ENCODE data around the gene HOXA1.

Gene HOXA1

GRCh38 chr7:27131390-27131819 lies 35.6 kb upstream of the HOXA1 start:
- no peak for DNase-seq (ENCODE audit: low read depth)

- peak; percentile 64 for DNase-seq (ENCODE audit: low read depth)
Measured at GRCh38 chr7:27130540-27131389, 35.0 kb upstream of the HOXA1 start, which contains the start of gene HOXA4. HOXA4 (minus strand) TSS chr7:27130757; CDS start chr7:27130733, 24 bp downstream.

GRCh38 chr7:27129729-27130539 lies 34.1 kb upstream of the HOXA1 start:
- DNase-seq (ENCODE audit: low read depth): no peak

- no peak for DNase-seq (ENCODE audit: low read depth)
Measured at GRCh38 chr7:27128776-27129728, 33.3 kb upstream of the HOXA1 start.

GRCh38 chr7:27128034-27128433 lies 32.2 kb upstream of the HOXA1 start:
- DNase-seq (ENCODE audit: low read depth): no peak

- no peak for DNase-seq (ENCODE audit: low read depth)
Measured at GRCh38 chr7:27126596-27127327, 31.0 kb upstream of the HOXA1 start.

GRCh38 chr7:27125986-27126394 lies 30.2 kb upstream of the HOXA1 start:
- DNase-seq (ENCODE audit: low read depth): no peak

GRCh38 chr7:27124902-27125689 lies 29.3 kb upstream of the HOXA1 start:
- no peak for DNase-seq (ENCODE audit: low read depth)

- no peak for DNase-seq (ENCODE audit: low read depth)
Measured at GRCh38 chr7:27124096-27124901, 28.5 kb upstream of the HOXA1 start.

- DNase-seq (ENCODE audit: low read depth): no peak
Measured at GRCh38 chr7:27123477-27124053, 27.8 kb upstream of the HOXA1 start.

- DNase-seq (ENCODE audit: low read depth): no peak
Measured at GRCh38 chr7:27123007-27123476, 27.2 kb upstream of the HOXA1 start.

GRCh38 chr7:27122077-27122910 lies 26.5 kb upstream of the HOXA1 start:
- DNase-seq (ENCODE audit: low read depth): no peak

GRCh38 chr7:27121684-27122076 lies 25.9 kb upstream of the HOXA1 start:
- DNase-seq (ENCODE audit: low read depth): no peak

- DNase-seq (ENCODE audit: low read depth): no peak
Measured at GRCh38 chr7:27119412-27119911, 23.7 kb upstream of the HOXA1 start.

GRCh38 chr7:27118580-27118979 lies 22.8 kb upstream of the HOXA1 start:
- no peak for DNase-seq (ENCODE audit: low read depth)

- DNase-seq (ENCODE audit: low read depth): no peak
Measured at GRCh38 chr7:27117887-27118491, 22.2 kb upstream of the HOXA1 start.

Measured in activated T-helper 9 cell treated with anti-CD3 and anti-CD28 coated beads, Interleukin-2, amount 50 U/mL, for 16 hours (primary cell).